ENCODE results near the gene IDH3G.

GRCh38 chrX:153801669-153802068 lies 7.5 kb upstream of the IDH3G start:
- TF ChIP-seq CTCF (conservative IDR thresholded peaks at IDR 0.05 in 1 of 2, IDR thresholded peaks at IDR 0.05 in 1 of 2; ENCODE audit: low read depth in 1 of 2, low read length in 2 of 2), result no peak
- no peak for TF ChIP-seq EZH2 (IDR thresholded peaks at IDR 0.05; ENCODE audit: low read length, missing control alignments)

Measured in fibroblast of lung (primary cell).